Measurements from ENCODE around the gene MARK3.

- TF ChIP-seq CTCF (IDR thresholded peaks at IDR 0.05) = no peak
- TF ChIP-seq POLR2A (IDR thresholded peaks at IDR 0.05) = no peak
Observed at GRCh38 chr14:103501921-103502669, 116.9 kb downstream of the MARK3 start.
